Renal pelvis (tissue), 4 donors: ENCODE data around the gene TANC1. TPM values are rescaled to one million over a fixed set of nuclear protein-coding genes. Genes with fewer than 3 reads are reported as not detected.
A peak's percentile ranks its signal among the peaks of the same experiment; 100 is the strongest.
"Not testable (repeated sequence)": the region's sequence is repeated elsewhere in the genome, so short reads cannot be mapped to it uniquely, and the experiment has no call there.

Experiments used
- DNase-seq: peaks from one replicate; pipeline ENCODE4 v3.0.0-alpha.2; 2013
- polyA plus RNA-seq, 3 donors: library from polyadenylated mRNA; unstranded; fragments of 120-200 nt; gene quantifications; one replicate each; pipeline ENCODE4 v1.2.1, GENCODE V29; 2013; ENCODE audit not compliant: insufficient read length in 3 of 3

TANC1 gene
- polyA plus RNA-seq, 3 donors = 50.7 to 64.4 (median 54.9) TPM

GRCh38 chr2:159017837-159018236 lies 49.4 kb downstream of the TANC1 start:
- no peak for DNase-seq

- DNase-seq = no peak
These were observed 50.6 kb downstream of the TANC1 start for GRCh38 chr2:159019021-159019420.

- no peak for DNase-seq
These were observed 53.6 kb downstream of the TANC1 start for GRCh38 chr2:159022019-159022418.

DNA sequence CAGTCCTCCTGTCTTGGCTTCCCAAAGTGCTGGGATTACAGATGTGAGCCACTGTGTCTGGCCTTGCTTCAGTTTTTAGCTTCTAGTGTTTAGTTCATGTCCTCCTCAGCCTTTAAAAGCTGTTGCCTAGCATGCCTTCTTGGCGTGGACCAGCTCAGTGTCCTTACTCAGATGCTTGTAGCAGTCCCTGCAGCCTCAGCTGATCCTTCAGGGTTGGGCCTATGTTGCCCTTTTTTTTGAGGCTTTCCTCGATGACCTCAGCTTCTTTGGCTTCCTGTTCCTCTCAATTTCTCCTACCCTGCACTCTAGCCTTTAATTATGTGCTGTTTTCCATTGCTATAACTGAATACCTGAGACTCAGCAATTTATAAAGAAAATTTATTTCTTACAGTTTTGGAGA lies 57.7 kb downstream of the TANC1 start:
- no peak for DNase-seq

- DNase-seq = no peak
These were observed 60.3 kb downstream of the TANC1 start for GRCh38 chr2:159028776-159029175.

- DNase-seq = no peak
These were observed 61.5 kb downstream of the TANC1 start for GRCh38 chr2:159029936-159030335.

GRCh38 chr2:159030674-159031380 lies 62.4 kb downstream of the TANC1 start:
- peak; percentile 58 for DNase-seq

DNA sequence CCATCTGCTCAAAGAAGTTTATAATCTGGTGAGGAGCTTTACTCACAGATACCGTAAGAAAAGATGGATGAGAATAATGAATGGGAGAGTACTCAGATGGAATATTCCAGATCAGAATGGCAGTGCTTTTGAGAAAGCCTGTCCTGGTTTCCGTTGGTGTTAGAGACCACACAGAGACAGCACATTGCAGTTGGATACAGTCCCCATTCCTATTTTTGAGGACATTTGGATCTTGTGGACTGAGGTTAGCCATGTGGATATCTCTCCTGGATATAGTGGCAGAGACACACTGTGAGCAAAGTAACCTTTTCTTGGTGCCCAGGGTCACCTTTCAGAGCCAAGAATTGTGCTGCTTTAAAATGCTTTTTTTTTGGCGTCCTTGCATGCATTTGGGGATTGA lies 63.7 kb downstream of the TANC1 start:
- DNase-seq = no peak

- DNase-seq = no peak
These were observed 64.1 kb downstream of the TANC1 start for GRCh38 chr2:159032580-159032979.

- DNase-seq = no peak
These were observed 66.3 kb downstream of the TANC1 start for GRCh38 chr2:159034713-159035112.

DNA sequence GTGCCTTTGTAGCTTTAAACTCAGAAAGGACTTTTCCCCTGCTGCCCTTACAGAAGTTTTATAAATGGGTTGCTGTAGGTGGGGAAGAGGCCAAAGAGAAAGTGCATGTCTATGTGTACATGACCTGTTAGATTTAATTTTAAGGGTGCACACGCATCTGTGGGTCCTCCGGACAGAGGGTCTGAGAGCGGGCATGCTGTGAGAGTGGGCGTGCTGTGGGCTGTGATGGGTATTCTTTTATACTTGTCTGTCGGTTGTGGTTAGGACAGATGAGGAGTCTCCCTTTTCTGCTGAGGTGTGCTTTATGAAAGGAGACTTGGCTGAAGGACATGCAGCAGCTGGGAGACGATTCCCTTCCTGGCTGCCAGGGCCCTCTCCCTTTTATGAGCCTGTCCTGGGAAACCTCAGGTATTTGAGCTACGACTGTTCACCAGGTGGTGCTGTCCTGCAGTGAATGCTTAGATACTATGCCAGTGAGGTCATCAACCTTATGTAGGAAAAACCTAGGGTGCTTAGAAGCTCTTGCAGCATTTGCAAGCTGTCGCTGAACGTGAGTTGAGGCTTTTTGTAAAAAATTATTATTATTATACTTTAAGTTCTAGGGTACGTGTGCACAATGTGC lies 67.5 kb downstream of the TANC1 start:
- DNase-seq = peak; percentile 53

GRCh38 chr2:159036461-159036860 lies 68.0 kb downstream of the TANC1 start:
- DNase-seq = not testable (repeated sequence)

DNA sequence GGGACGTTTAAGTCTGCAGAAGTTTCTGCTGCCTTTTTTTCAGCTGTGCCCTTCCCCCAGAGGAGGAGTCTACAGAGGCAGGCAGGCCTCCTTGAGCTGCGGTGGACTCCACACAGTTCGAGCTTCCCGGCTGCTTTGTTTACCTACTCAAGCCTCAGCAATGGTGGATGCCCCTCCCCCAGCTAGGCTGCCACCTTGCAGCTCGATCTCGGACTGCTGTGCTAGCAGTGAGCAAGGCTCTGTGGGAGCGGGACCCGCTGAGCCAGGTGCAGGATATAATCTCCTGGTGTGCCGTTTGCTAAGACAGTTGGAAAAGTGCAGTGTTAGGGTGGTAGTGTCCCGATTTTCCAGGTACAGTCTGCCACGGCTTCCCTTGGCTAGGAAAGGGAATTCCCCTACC lies 72.9 kb downstream of the TANC1 start:
- not testable (repeated sequence) for DNase-seq

DNA sequence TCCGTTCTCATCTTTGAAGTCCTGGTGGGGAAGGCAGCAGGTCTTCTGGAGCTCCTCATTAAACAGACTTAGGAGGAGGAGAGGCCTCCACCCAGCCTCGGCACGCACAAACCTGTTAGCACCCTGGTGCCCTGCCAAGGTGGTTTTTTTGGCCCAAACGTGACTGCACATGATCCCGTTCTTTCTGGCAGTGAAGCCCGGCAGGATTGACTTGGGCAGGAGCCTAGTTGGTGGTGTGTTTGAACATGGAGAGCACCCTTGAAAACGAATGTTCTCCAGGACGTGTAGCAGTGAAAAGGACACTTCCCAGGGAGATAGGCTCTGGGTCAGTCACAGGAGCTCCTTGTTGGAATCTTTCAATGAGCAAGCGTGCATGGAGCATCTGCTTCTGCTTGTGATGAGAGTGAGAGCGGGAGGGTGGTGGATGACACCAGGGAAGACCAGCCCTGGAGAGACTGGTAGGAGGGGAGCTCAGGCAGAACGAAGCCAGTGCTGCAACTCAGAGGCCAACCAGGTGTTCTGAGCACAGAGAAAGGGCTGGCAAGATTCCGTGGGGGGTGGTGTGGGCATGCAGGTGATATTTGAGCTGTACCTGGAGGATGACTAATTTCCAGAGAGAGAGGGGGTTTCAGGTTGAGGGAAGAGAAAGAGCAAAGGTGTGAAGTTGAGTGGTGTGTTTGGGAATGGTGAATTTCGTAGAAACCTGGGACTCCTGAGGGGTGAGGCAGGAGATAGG lies 73.8 kb downstream of the TANC1 start:
- no peak for DNase-seq

- no peak for DNase-seq
These were observed 75.3 kb downstream of the TANC1 start for GRCh38 chr2:159043710-159044109.

- DNase-seq = no peak
These were observed 76.4 kb downstream of the TANC1 start for GRCh38 chr2:159044804-159045286.

GRCh38 chr2:159045545-159046454 lies 77.4 kb downstream of the TANC1 start:
- no peak for DNase-seq

GRCh38 chr2:159046966-159047365 lies 78.5 kb downstream of the TANC1 start:
- DNase-seq = no peak

DNA sequence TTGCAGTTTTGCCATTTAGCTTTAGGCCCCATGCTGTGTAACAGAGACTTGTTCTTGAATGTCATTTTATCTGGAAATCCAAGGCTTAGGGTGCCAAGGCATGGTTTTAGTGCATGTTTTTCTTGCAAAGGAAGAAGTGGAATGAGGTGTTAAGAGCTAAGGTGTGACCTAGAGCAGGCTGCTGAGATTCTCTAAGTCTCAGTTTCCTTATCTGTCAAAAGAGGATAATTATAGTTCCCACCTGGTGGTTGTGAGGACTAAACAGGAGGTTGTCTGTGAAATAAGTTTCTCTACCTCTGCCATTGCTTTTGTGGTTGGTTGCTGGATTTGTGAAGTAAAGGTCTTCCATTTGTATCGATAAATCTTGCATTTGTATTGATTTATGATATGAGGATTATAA lies 82.0 kb downstream of the TANC1 start:
- no peak for DNase-seq

GRCh38 chr2:159051133-159051532 lies 82.7 kb downstream of the TANC1 start:
- no peak for DNase-seq

DNA sequence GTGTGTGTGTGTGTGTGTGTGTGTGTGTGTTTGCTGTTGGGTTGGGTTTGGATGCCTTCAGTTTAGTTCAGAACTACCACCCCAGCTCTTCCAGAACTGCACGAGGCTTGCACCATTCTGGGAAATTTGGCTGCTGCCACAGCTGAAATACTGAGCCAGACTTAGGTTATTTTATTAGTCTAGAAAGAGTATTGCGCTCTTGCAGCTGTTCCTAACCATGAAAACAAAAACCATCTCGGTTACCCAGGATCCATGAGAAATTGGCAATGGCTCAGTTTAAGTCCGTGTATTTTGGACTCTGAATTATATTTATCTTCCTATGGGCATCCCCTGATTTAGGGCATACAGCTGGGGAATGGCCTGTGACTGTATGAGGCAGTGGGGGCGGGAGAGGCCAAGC lies 83.2 kb downstream of the TANC1 start:
- no peak for DNase-seq

DNA sequence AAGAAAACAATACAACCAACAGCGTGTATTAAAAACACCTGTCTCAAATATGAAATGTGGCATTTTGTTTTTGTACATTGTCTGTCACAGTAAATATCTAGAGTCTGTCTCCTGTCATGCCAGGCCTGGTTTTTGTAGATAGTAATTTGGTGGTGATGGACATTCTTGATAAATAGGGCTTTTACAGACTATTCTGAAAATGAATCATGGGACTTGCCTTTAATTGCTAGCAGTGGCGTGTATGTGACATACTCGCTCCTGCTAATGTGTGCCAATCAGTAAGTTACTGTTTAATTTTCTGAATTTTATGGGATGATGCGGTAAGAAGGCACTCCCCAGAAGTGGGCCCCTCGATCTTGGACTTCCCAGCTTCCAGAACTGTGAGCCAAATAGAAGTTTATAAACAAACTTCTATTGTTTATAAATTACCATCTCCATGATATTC lies 83.7 kb downstream of the TANC1 start:
- no peak for DNase-seq
